Measurements from ENCODE around the gene CEBPA. TPM values are rescaled to one million over a fixed set of nuclear protein-coding genes. Genes with fewer than 3 reads are reported as not detected.

Gene CEBPA
- total RNA-seq, 1 donor from 2014 or later = 2.0 TPM

- Histone ChIP-seq H3K4me3 (ENCODE audit: low read depth, low read length) (no peak overlapping the region), H3K36me3 (ENCODE audit: control insufficient read depth, insufficient read depth, low read length) (no peaks in the 10 kb centered on the region), H3K27me3 (ENCODE audit: control insufficient read depth, insufficient read depth, low read length) (peaks cover 44% of the 10 kb centered on the region)
- no peak for TF ChIP-seq CTCF (IDR thresholded peaks at IDR 0.05; ENCODE audit: insufficient read depth, low read length, poor library complexity, severe bottlenecking)
- no peak for DNase-seq (ENCODE audit: low read depth)
Measured at GRCh38 chr19:33304371-33304759, 2.0 kb upstream of the CEBPA start.

DNA sequence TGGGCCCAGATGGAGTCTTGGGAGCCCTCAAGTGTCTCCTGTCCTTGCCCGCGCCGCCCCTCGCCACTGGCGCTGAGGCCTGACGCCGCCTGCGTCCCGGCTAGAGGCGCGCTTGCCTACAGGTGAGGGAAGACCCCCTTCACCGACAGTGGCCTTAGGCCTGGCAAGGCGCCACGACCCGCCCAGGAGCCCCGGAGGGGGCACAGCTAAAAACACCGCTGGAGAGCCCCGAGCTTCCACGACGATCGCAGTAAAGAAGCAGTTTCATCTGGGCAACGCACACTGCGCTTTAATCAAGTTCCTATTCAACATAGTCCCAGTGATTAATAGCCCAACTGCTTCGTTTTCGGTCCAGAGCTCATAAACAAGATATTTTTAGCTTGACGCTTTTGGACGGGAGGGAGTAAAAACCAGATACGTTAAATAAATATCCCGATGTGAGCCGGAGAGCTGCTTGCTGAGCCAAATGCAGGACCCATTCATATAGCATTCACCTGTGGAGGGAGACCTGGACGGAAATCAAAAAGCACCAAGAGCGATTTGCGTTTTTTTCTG lies 1.5 kb upstream of the CEBPA start:
- peak overlapping the region; percentile 60 for H3K4me3 ChIP-seq (ENCODE audit: low read depth, low read length)
- peaks cover 49% of the 10 kb centered on the region for H3K27me3 ChIP-seq (ENCODE audit: control insufficient read depth, insufficient read depth, low read length)
- DNase-seq (ENCODE audit: low read depth) = no peak
- no peaks in the 10 kb centered on the region for H3K36me3 ChIP-seq (ENCODE audit: control insufficient read depth, insufficient read depth, low read length)
- no peak for TF ChIP-seq CTCF (IDR thresholded peaks at IDR 0.05; ENCODE audit: insufficient read depth, low read length, poor library complexity, severe bottlenecking)

- no peak for TF ChIP-seq CTCF (IDR thresholded peaks at IDR 0.05; ENCODE audit: insufficient read depth, low read length, poor library complexity, severe bottlenecking)
- no peak for DNase-seq (ENCODE audit: low read depth)
- Histone ChIP-seq H3K27me3 (ENCODE audit: control insufficient read depth, insufficient read depth, low read length) (peaks cover 54% of the 10 kb centered on the region), H3K36me3 (ENCODE audit: control insufficient read depth, insufficient read depth, low read length) (no peaks in the 10 kb centered on the region), H3K4me3 (ENCODE audit: low read depth, low read length) (peak overlapping the region; percentile 60)
Measured at GRCh38 chr19:33302974-33303790, 848 bp upstream of the CEBPA start.

DNA sequence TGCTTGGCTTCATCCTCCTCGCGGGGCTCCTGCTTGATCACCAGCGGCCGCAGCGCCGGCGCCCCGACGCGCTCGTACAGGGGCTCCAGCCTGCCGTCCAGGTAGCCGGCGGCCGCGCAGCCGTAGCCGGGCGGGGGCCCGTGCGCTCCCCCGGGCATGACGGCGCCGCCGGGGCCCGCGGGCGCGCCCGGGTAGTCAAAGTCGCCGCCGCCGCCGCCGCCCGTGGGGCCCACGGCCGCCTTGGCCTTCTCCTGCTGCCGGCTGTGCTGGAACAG lies 497 bp downstream of the CEBPA start:
- Histone ChIP-seq H3K27me3 (ENCODE audit: control insufficient read depth, insufficient read depth, low read length) (peaks cover 61% of the 10 kb centered on the region), H3K4me3 (ENCODE audit: low read depth, low read length) (peak overlapping the region; percentile 32), H3K36me3 (ENCODE audit: control insufficient read depth, insufficient read depth, low read length) (no peaks in the 10 kb centered on the region)
- DNase-seq (ENCODE audit: low read depth) = no peak
- no peak for TF ChIP-seq CTCF (IDR thresholded peaks at IDR 0.05; ENCODE audit: insufficient read depth, low read length, poor library complexity, severe bottlenecking)

GRCh38 chr19:33301144-33301899 lies 1.0 kb downstream of the CEBPA start:
- Histone ChIP-seq H3K36me3 (ENCODE audit: control insufficient read depth, insufficient read depth, low read length) (no peaks in the 10 kb centered on the region), H3K27me3 (ENCODE audit: control insufficient read depth, insufficient read depth, low read length) (peaks cover 61% of the 10 kb centered on the region), H3K4me3 (ENCODE audit: low read depth, low read length) (no peak overlapping the region)
- DNase-seq (ENCODE audit: low read depth) = no peak
- no peak for TF ChIP-seq CTCF (IDR thresholded peaks at IDR 0.05; ENCODE audit: insufficient read depth, low read length, poor library complexity, severe bottlenecking)
